Kasumi-1 (cell line): Measurements from ENCODE around the gene SLC45A1.
A peak's percentile ranks its signal among the peaks of the same experiment; 100 is the strongest.

ENCODE experiments used
- DNase-seq, 2 experiments: peaks; one replicate each; lab custom pipeline; 2025; lab: John Stamatoyannopoulos, UW

SLC45A1 gene

GRCh38 chr1:8311068-8311718 lies 6.7 kb upstream of the SLC45A1 start:
- DNase-seq, result no peak

- DNase-seq, result no peak
Measured at GRCh38 chr1:8312235-8313218, 5.4 kb upstream of the SLC45A1 start.

- DNase-seq, result no peak
Measured at GRCh38 chr1:8313231-8313630, 4.7 kb upstream of the SLC45A1 start.

GRCh38 chr1:8314346-8315280 lies 3.3 kb upstream of the SLC45A1 start:
- peak; percentile 18 to 28 for DNase-seq

GRCh38 chr1:8315573-8316475 lies 2.1 kb upstream of the SLC45A1 start:
- no peak for DNase-seq

GRCh38 chr1:8318436-8318835 lies 522 bp downstream of the SLC45A1 start:
- no peak for DNase-seq

- DNase-seq, result no peak
Measured at GRCh38 chr1:8321612-8322011, 3.7 kb downstream of the SLC45A1 start.

- no peak for DNase-seq
Measured at GRCh38 chr1:8323706-8324105, 5.8 kb downstream of the SLC45A1 start.

GRCh38 chr1:8324176-8324810 lies 6.4 kb downstream of the SLC45A1 start:
- DNase-seq, result no peak

GRCh38 chr1:8325771-8326170 lies 7.9 kb downstream of the SLC45A1 start:
- no peak for DNase-seq

GRCh38 chr1:8326265-8326664 lies 8.4 kb downstream of the SLC45A1 start:
- DNase-seq, result no peak

GRCh38 chr1:8328271-8328670 lies 10.4 kb downstream of the SLC45A1 start:
- no peak for DNase-seq

- DNase-seq, result no peak
Measured at GRCh38 chr1:8329439-8329838, 11.5 kb downstream of the SLC45A1 start.

- no peak for DNase-seq
Measured at GRCh38 chr1:8329858-8330257, 11.9 kb downstream of the SLC45A1 start.

- no peak for DNase-seq
Measured at GRCh38 chr1:8330271-8331125, 12.6 kb downstream of the SLC45A1 start.

GRCh38 chr1:8332806-8333205 lies 14.9 kb downstream of the SLC45A1 start:
- no peak for DNase-seq

- no peak for DNase-seq
Measured at GRCh38 chr1:8333246-8333987, 15.5 kb downstream of the SLC45A1 start.

GRCh38 chr1:8334106-8334851 lies 16.4 kb downstream of the SLC45A1 start:
- no peak for DNase-seq
